Measurements from ENCODE around the gene DENND4B. TPM values are rescaled to one million over a fixed set of nuclear protein-coding genes. Genes with fewer than 3 reads are reported as not detected.
A peak's percentile ranks its signal among the peaks of the same experiment; 100 is the strongest.

DENND4B gene
- total and polyA plus RNA-seq, 9 of the 15 experiments (the other 6 are each of a cell fraction or from before 2014, with no cell fraction given), result 9.5 to 80.5 (median 23.1) TPM

- TF ChIP-seq ZNF384 (IDR thresholded peaks at IDR 0.05; ENCODE audit: low read depth, low read length) (no peak), HDAC3 (IDR thresholded peaks at IDR 0.05; ENCODE audit: borderline replicate concordance, partially characterized antibody) (no peak), FOXJ2 (tag; IDR thresholded peaks at IDR 0.05) (no peak), ZNF280A (IDR thresholded peaks at IDR 0.05; ENCODE audit: low read depth, partially characterized antibody) (no peak), TAF7 (tag; IDR thresholded peaks at IDR 0.05) (no peak), HNRNPH1 (optimal IDR thresholded peaks at IDR 0.05; ENCODE audit: low read depth, low read length) (no peak), XRCC3 (IDR thresholded peaks at IDR 0.05) (no peak), ZNF79 (CRISPR knock-in tag; IDR thresholded peaks at IDR 0.05; ENCODE audit: low read depth) (no peak), ZNF232 (CRISPR knock-in tag; IDR thresholded peaks at IDR 0.05) (0 out of 2 replicates have a peak, but pooled peaks have one; percentile 17), SMARCA5 (IDR thresholded peaks at IDR 0.05) (no peak), ZNF140 (CRISPR knock-in tag; IDR thresholded peaks at IDR 0.05) (no peak), HBP1 (CRISPR knock-in tag; IDR thresholded peaks at IDR 0.05) (no peak), FOXJ3 (CRISPR knock-in tag; IDR thresholded peaks at IDR 0.05) (no peak), GTF2E2 (tag; IDR thresholded peaks at IDR 0.05) (peak; percentile 44; the same call in 1 of the 2 replicates), TAL1 (IDR thresholded peaks at IDR 0.05) (no peak), ZHX1 (conservative IDR thresholded peaks at IDR 0.05; ENCODE audit: low read length) (no peak), ARNT (IDR thresholded peaks at IDR 0.05) (no peak), ZNF780A (CRISPR knock-in tag; IDR thresholded peaks at IDR 0.05) (no peak), UBTF (IDR thresholded peaks at IDR 0.05; ENCODE audit: borderline replicate concordance in 1 of 2, low read depth in 2 of 2, low read length in 2 of 2) (peak in 1 of 2 experiments; percentile 72; a peak in 2 of 4 replicates), ZNF586 (CRISPR knock-in tag; conservative IDR thresholded peaks at IDR 0.05) (no peak), POLR2B (IDR thresholded peaks at IDR 0.05; ENCODE audit: low read depth, partially characterized antibody) (no peak)
These were observed 510 bp downstream of the DENND4B start (continued) for GRCh38 chr1:153945795-153946621.

Measured in K562 (cell line).